NCI-H1105 (cell line): ENCODE results near the gene CDH13.

Source experiments
- DNase-seq: peaks from one replicate; lab custom pipeline; 2025; lab: John Stamatoyannopoulos, UW

The CDH13 gene

DNA sequence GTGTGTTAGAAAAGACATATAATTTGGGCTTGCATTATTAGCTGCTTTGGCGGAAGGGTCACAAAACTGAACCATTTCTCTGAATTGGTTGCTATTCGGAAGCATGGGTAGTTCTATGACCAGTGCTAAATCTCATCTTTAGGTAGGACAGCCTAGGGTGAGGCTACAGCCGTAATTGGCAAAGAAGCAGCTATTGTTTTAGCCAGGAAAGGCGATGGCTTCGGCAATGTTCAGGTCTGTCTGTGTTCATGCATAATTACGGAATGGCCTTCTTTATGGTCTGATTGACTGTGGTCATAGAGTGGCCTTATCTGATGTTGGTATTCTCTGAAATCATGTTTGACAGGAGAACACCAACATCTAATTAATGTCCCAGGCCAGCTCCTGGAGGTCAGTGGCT lies 812.6 kb downstream of the CDH13 start:
- DNase-seq: no peak

DNA sequence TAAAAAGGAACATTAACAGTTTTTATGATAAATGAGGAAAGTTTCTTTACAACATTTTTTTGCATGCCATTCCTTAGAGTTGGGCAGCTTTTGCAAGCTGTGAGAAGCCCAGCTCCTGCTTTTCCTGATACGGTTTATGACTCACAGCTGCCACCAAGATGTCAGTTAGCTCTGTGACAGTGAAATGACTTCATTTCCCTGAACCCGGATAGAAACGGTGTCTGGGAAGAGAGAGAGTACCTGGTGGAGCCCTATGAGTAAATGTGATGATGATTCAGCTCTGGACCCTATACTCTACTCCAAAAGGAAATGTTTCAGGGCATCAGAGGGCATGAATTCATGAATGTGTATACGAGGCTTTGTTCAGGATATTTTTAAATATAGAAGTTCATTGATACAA lies 814.7 kb downstream of the CDH13 start:
- DNase-seq: no peak

DNA sequence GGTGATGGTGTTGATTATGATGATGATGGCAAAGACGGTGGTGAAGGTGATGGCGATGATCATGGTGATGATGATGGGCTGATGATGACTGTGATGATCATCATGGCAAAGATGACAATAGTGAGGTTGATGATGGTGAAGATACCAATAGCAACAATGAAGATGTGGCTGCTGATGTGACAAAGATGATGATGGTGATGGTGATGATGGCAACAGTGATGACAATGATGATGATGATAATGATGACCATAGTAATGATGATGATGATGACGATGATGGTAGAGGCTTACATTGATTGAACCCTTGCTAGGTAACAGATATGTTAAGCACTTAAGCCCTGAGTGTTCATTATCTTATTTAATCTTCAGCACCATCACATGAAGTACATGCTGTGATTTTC lies 817.2 kb downstream of the CDH13 start:
- no peak for DNase-seq

DNA sequence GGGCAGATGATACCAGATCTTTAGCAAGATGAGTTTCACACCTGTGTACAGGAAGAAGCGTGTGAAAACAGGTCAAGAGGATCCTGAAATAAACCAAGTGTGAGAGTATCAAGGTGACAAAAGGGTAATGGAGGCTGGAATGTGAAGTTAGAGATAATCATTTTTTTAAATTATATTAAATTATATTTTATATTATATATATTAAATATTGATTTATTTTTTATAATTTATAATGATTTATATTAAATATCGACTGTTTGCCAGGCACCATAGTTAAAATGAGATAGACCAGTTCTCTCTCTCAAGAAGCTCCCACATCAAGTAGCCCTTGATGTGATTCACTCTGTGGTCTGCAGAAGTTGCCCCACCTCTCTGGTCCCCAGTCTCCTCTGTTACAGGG lies 820.8 kb downstream of the CDH13 start:
- DNase-seq: no peak

DNA sequence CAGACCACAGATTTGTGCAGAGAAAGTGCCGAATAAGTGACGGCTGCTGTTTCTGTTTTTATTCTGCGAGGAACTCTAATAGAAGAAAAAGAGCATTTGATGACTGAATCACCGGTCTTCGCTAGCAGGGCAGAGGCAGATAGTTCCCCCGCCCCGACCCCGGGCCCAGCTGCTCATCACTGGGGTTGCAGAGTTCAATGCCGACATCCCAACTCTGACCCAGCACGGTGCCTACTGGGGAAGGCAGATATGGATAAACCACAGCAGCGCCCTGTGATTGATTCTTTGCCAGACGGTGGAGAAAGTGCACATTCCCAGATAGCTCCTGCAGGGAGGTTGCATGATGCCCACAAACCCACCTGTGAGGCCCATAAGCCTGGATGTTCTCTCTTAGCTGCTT lies 823.1 kb downstream of the CDH13 start:
- DNase-seq: no peak

DNA sequence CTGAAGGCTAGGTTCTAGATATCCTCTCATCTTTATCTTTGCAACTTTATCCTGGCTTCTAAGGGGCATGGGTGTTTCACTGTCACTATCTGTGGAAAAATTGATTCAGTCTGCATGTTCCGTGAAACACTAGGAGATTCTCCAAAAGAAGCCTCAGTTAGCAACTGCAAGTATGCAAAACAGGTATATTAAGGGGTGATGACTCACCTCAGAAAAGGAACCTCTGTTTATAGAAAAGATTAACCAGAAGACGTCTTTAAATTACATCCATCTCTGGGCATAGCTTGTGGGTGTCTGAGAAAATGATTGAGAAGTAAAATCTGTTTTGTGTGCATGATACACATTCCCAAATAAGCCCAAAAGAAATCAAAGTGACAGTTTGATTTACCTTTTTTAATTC lies 827.2 kb downstream of the CDH13 start:
- no peak for DNase-seq

DNA sequence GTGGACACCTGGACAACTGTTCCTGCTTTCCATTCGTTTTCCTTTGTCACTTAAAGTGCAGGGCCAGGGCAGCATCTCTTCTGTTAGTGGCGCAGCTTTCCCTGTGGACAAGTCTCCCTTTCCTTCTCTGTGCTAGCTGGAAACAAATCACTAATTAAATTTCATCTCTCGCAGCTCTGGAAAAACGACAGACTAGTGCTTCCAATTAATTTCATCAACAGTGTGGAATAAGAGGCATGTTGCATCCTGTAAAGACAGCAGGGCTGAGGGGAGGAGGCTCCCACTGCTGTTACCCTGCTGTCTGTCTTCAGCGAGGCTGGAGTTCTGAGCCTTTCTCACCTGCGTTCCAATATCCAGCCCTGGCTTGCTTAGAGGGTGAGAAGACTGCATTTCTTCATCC lies 828.9 kb downstream of the CDH13 start:
- DNase-seq: no peak

DNA sequence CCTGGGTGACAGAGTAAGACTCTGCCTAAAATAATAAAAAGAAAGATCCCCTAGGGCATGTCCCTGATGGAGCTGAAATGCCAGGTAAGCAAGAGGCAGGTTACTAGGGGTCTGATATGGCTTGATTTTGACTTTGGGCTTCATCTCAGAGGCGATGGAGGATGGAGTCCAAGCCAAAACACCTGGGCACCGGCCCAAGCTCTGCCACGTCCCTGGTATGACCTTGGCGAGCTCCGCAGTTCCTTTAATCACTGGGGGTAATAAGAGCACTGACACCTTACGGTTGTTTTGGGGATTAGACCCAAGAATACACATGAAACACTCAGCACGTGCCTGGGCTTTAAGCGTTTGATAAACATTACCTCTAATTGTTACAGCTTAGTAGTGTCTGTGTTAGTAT lies 830.2 kb downstream of the CDH13 start:
- DNase-seq: no peak

DNA sequence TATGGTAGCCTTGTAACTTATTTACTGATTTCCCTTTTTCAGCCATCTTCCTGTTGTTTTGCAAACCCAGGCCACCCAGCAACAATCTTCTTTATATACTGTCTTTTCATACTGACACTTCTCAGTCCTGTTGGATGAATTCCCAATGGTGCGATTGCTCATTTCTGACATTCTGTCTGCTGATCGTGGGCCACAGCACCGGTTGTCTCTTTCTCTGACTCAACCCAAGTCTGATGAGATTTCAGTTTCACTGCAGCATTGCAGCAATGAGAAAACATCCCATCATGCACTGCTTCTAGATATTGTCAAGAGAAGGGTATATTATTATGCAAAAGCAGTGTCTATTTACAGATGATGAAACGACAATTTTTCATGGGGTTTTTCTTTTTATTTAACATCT lies 831.8 kb downstream of the CDH13 start:
- no peak for DNase-seq

DNA sequence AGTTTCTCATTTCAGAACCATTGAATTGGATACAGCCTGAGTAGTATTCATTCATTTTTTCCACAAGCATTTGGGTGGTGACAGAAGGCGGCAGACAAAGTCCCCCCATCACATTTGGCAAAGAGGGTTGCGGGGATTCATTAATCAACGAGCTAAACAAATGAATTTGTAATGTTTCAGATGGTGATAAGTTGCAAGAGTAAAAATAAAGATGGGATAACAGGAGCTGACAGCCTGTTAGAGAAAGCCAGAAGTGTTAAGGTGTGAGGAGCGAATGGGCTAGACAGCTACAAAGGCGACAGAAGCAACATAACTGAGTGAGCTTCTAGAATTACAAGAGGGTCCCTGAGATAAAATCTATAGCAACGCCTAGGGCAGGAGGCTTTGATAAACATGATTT lies 838.2 kb downstream of the CDH13 start:
- DNase-seq: no peak

DNA sequence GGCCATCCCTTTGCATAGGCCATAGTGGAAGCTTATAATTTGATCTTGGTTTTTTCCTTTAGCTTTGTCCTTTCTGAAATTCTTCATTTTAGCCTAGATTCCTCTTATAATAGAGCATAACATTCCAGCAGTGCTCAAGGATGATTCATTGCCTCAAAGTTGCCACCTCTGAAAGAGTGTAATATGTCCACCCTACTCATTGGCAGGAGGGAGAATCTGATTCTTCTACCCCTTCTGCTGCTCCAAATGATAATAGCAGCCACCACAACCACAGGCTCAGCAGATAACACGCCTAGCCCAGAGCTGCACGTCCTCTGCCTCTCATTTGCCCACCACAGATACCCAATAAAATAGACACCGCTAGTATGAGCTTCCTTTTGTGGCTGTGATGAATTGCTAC lies 843.6 kb downstream of the CDH13 start:
- DNase-seq: no peak

DNA sequence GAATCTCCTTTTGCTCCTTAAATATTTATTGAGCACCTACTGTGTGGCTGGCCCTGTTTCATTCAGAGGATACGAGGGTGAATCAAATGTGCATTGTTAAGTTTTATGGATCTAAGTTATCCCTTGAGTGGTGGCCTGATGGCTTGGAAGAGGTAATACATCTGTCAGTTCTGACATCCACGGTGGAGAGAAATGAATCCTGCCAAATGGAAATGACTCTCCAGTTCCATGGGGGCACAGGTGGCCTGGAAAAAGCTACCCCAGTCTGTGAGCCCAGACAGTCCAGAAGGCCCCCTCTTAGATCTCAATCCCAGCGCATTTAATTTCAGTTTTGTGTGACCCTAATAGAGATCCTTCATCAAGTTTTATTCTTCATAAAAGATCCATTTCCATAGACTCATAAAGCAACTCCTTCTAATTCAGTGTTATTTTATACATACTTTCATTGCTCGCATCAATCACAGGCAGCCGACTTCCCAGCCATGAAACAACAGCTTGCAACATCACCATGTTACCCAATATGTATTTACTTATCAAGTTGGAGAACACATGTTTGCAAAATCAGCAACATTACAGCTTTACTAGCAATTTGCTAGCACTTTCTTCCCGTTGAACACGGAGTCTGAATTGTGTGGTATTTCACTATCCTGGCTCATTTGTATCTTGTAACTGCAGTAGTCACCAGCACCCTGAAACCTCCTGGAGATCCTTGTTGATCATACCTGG lies 846.2 kb downstream of the CDH13 start:
- no peak for DNase-seq

DNA sequence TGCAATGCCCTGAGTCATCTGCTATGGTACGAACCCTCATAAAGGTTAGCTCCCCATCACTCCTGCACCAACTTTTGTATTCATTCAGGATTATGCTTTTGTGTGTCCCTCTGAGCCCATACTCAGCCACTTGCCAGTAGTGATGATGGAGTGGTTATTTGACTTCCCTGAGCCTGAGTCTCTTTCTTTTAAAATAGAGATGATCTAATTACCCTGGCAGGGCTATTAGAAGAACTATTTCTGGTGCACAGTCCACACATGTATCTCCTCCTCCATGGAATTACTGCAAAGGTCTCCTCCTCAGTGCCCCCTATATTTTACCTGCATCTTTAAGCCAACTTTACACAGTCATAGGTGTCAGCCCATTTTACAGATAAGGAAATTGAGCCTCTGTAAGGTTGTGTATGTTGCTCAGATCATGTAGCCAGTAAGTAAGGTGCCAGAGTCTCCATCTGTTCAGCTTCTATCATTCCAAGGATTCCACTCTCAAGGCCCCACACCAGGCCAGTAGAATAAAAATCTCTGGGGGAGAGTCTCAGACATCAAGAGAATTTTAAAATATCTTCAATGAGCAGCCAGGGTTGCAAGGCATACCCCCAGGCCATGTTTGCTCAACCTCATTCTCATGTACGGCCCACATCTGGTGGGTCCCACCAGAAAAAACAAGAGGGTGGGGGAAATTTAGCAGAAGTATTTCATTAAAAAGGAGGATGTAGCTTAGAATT lies 847.3 kb downstream of the CDH13 start:
- DNase-seq: no peak

DNA sequence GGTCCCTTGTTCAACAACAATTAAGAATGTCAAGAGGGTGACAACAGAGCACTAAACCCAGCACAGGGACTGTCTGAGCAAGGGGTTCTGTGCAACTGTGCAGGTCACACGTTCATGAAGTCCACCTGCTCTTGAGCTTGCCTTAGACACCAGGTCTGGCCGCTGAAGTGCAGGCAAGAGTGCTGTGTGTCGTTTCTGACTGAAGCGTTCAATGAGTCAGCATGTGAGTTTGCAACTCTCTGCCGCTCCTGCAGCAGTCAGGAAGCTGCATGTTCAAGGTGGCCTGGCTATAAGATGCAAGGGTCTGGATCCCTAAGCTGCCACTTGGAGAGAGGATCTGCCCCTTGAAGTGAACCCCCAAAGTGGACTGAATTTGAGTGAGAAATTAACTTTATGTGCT lies 848.3 kb downstream of the CDH13 start:
- no peak for DNase-seq

DNA sequence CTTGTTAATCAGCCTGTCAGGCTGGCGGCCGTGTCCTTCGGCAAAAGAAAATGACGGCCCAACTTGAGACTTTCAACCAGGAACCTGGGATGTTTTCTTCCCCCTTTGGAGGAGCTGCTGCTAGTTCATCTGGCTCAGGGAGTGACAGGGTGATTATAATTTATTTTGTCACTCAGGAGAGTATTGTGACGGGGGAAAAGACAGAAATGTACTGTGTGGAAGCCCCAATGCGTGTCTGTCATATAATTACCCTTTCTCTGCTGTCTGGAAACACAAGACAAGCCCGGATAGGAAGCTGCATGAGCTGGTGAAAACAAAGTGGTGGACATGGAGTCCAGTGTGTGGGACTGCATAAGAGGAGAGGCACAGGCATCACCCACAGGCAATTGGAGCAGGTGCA lies 854.8 kb downstream of the CDH13 start:
- no peak for DNase-seq

DNA sequence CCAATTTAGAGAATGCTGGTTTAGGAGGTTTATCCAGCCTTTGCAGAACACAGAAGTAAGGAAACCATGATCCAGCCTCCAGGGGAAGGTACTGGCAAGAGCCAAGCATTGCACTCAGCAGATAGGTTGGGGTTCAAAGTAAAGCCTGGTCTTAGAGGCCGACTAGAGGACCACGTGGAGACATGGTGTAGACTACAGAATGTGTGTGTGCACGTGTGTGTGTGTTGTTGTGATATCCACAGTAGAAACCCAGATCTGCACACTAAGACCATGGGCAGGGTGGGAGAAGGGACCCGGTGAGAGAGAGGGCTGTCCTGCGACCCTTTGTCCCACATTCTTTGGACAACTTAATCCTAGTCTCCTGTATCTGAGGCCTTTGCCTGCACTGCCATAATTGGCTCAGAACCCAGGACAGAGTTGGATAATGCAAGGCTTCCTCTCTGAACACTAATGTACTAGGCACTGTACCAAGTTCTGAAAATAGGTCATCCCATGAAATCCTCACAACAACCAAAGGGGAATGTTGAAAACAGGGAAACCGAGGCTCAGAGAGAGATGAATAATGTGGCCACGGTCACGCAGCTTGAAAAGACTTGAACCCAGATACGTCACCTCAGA lies 855.9 kb downstream of the CDH13 start:
- no peak for DNase-seq

DNA sequence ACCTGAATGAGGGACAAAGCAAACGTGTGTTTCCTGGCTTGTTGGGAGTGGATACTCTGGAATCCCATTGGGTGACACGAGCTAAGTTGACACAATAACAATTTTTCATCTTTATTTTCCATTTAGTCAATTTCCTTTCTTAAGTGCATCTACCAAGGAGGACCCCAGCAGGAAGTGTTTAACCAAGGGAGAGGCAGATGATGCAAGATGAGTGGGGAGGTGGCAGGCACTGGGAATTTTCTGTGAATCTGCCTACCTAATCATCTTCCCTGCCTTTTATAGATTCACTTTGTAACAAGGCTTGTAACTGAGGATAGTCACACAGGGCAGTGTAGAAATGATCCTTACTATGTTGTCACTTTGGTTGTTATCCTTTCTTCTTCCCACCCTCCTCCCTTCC lies 863.3 kb downstream of the CDH13 start:
- no peak for DNase-seq

DNA sequence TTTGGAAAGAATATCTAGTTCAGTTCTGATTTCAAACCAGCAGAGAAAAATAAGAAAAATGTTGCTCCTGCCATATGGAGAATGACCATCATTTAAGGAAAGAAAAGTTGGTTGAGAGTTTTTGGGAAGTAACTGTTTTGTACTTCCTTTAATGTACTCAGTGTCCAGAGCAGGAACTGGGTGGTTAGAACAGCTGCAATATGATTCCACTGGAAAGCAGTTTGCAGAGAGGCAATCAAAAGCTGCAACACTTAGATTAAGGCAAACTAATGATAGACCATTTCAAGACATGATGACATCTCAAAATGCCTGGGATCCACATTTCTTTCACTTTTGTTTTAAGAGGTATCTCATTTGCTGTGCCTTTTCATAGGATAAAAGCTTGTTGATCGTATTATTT lies 867.7 kb downstream of the CDH13 start:
- DNase-seq: no peak

DNA sequence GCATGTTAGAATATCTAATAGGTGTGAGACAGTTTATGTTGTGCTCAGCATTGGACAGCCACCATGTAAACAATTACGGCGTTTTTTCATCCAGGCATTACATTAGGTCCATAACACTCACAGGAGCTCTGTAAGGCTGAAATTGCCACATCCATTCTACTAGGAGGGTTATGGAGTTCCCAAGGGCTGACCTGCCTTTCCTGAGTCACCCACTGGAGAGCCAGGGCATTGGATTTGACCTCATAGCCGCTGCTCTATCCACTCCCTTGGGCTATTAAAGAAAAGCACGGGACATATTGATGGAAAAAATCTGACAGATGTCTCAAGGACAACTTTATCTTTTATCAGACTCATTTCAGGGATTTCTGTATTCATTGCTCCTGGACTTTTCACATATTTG lies 874.7 kb downstream of the CDH13 start:
- DNase-seq: no peak

DNA sequence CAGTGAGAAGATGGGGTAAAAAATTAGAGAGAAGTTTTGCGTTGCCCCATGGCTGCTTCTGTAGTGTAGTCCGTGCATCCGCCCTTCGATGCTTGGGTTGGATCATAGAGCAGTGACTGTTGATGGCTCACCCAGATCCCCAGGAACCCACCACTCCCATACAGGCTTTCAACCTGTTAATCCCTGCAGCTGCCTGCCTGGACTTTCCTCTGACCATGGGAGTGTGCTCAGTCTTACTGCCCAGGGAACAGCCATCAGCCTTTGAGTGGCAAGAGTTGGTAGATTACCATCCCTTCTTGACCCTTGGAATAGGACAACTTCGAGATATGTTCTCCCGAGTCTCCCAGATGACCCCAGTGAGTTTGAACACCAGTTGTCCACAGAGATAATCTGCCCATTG lies 881.5 kb downstream of the CDH13 start:
- no peak for DNase-seq

DNA sequence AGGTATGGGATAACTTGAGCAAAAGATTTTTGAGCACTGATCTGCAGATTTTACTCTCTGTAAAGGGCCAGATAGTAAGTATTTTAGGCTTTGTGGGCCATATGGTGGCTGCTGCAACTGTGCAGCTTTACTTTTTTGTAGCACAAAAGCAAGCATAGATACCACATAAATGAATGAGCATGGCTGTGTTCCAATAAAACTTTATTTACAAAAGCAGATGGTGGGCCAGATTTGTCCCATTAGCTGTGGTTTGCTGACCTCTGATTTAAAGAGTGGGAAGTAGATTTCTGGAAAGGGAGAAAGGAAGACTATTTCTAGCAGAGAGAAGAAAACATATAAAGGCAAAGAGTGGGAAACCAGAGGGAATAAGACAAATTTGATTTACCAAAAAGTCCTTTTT lies 882.5 kb downstream of the CDH13 start:
- no peak for DNase-seq

DNA sequence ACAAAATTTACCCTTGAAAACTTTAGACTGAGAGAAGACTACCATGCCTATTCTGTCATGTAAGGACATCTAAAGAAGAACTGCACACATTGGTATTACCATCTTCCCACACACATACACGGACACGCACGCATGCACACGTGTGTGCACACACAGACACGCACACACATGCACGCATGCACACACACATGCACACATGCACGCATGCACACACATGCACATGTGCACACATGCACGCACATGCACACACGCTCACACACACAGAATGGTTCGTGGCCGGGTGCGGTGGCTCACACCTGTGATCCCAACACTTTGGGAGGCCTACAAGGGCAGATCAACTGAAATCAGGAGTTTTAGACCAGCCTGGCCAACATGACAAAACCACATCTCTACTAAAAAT lies 884.1 kb downstream of the CDH13 start:
- DNase-seq: no peak

DNA sequence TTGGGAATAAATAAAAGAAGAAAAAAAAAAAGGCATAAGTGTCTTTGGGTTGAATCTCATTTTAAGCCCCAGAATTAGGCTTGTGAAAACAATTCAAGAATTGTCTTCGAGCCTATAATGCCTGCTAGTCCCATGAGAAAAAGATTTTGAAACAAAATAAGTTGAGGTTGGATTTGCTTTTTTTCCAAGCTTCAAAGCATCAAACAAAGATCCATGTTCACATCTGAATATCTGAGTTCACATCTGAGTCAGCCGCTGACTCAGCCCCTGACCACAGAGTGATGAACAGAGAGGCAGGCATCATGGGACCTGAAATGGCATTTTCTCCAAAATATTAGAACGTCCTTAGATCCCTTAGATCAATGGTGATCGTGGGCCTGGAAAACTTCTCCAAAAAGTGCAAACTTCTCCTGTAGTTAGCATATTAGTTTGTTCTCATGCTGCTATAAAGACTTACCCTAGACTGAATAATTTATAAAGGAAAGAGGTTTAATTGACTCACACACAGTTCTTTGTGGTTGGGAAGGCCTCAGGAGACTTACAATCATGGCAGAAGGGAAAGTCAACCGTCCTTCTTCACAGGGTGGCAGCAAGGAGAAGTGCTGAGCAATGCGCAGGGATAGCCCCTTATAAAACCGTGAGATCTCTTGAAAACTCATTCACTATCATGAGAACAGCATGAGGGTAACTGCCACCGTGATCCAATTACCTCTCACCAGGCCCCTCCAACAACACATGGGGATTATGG lies 886.4 kb downstream of the CDH13 start:
- no peak for DNase-seq
